NCI-H748 (cell line): ENCODE measurements around the gene STX1B.
"Not testable (repeated sequence)": the region's sequence is repeated elsewhere in the genome, so short reads cannot be mapped to it uniquely, and the experiment has no call there.

Source experiments
- DNase-seq: peaks from one replicate; lab custom pipeline; 2025; ENCODE audit not compliant: unreplicated experiment; lab: John Stamatoyannopoulos, UW

STX1B gene

DNA sequence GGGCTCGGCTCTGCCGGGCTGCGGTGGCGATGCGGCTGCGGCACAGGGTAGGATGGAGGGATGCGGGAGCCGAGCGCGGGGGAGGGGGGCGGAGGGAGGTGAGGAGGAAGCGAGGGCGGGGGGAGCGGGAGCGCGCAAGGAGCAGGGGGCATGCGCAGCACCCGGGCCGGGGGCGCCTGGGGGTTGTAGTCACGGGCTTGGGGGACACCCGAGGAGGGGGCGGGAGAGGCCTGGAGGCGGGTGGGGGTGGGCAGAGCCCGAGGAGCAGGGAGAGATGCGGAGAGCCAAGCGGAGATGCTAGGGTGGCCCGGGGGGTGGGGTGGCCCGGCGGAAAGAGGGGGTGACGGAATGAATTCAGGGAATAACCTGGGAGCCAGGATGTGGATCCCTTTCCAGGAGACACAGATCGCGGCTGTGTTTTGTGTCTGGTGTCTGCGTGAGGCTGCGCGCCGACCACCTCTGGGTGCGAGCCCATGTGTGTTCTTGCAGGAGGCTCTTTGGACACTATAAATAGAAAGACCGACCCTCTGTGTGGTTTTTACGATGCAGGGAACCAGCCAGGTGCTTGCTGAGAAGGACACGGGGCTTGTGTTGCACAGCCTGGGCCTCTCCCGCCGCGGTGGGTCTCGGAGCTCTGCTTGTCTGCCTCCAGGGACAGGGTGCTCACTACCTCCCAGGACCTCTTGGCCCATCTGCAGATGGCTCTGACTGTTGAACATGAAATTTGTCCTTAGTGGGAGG, at the start of gene STX1B:
TSS of gene STX1B (minus strand) at position 54 of the 741 bp plus-strand sequence. CDS start 242 bp downstream, outside the sequence.
- DNase-seq = peak; percentile 65

DNA sequence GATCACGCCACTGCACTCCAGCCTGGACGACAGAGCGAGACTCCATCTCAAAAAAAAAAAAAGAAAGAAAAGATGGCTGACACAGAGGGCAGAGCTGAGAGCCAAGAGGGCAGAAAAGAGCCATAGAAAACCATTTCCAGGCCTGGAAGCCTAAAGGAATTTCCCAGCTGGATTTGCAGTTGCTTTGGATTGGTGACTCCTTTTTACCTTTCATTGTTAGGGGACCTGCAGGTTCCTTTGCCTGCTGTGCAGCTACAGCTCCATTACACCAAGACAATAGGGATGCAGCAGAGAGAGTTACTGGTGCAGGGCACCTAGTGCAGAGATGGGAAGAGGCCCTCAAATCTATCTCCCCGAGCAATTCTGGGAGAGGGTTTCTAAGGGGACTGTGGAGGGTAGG, 45.2 kb upstream of the STX1B start:
- DNase-seq = no peak

DNA sequence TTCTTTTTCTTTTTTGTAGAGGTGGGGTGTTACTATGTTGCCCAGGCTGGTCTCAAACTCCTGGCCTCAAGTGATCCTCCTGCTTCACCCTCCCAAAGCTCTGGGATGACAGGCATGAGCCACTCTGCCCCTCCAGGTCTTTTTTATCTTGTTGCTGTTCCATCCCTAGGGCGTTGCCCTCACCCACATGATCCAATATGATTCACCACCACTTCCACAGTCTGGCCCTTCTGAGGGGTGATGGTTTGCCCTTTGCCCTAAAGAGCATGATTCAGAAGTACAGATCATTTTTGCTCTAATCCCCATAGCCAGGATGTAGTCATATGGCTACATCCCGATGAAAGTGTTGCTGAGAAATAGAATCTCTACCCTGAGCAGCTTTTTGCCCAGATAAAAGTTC, 41.7 kb upstream of the STX1B start:
- DNase-seq = no peak

DNA sequence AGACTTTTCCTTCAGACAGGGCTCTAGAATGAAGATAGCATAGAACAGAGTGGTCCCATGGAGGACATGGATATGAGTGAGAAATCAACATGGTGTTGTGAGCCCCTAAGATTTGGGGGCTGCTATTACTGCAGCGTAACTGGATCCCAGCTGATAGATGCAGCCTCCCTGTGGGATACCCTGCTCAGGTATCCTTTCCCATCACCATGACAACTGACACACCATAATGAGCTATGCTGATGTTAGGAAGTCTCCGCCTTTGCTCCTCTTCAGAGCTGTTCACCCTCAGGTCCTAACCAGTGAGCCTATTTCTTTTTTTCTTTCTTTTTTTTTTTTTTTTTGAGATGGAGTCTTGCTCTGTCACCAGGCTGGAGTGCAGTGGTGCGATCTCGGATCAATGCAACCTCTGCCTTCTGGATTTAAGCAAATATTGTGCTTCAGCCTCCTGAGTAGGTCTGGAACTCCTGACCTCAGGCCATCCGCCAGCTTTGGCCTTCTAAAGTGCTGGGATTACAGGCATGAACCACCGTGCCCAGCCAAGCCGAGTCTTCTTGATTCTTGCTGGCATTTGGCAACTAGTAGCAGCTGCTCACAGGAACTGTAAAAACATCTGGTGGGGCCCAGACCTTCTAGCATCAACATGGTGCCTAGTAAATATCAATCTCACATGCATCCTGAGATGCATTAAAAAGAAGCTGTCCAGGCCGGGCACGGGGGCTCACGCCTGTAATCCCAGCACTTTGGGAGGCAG, 40.0 kb upstream of the STX1B start:
- DNase-seq = peak; percentile 14

DNA sequence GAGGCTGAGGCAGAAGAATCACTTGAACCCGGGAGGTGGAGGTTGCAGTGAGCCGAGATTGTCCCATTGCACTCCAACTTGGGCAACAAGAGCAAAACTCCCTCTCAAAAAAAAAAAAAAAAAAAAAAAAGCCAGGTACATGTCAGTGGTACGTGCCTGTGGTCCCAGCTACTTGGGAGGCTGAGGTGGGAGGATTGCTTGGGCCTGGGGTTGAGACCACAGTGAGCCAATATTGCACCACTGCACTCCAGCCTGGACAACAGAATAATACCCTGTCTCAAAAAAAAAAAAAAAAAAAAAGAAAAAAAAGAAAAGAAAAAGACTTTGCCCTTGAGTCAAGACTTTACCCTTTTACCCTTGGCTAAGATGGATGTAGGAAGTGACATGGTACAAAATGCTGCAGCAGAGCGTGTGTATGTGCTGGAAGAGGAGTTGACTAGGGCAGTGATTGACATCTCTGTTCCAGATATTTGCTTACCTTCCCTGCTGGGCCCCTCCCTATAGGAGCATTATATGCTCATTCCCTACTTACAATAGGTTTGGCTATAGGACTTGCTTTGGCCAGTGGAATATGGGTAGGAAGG, 33.6 kb upstream of the STX1B start:
- no peak for DNase-seq

DNA sequence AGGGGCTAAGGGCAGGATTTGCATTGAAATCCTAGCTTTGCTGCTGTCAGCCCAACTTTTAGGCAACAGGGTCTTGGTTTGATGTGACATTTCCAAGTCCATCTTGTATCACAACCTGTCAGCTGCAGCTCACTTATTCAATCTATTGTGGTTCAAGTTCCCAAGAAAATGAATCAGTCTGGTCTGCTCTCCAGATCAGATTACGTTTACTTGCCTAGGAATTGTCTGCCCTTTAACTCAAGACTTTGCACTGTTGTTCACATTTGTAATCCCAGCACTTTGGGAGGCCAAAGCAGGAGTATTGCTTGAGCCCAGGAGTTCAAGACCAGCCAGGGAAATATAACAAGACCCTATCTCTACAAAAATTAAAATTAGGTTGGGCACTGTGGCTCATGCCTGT, 32.9 kb upstream of the STX1B start:
- no peak for DNase-seq

DNA sequence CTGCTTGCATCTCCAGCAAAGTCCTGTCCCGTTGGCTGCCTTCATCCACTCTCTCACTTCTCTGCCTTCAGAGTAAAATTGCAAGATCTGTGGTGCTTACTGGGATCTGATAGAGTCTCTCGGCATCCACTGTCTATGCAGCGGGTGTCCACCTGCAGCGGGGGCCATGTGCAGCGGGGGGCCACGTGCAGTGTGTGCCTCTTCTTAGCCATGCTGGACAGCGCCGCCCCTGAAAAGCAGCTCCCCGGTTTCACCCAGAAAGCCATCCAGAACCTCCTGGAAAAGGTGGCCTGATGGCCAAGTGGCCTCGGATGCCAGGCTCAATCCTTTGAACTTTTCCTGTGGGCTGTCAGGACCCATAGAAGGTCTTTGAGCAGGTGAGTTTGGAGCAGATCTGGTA, 32.4 kb upstream of the STX1B start:
- DNase-seq = no peak

DNA sequence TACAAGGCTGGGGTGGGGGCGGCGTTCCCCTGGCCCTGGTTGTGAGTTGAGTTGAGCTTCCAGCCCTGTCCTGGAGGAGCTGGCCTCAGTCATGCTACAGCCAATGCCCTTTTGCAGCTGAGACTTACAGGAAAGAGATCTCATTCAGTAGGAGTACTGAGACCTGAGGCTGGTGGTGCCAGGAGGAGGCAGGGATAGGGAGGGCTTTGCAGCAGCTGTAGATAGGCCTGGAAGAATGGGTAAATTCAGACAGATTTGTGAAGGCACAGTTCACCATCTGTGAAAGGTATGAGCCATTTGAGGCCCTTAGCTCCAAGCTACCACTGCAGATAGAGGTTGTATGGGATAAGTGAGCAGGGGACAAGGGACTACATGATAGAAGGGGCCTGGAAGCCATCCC, 28.6 kb upstream of the STX1B start:
- DNase-seq = no peak

DNA sequence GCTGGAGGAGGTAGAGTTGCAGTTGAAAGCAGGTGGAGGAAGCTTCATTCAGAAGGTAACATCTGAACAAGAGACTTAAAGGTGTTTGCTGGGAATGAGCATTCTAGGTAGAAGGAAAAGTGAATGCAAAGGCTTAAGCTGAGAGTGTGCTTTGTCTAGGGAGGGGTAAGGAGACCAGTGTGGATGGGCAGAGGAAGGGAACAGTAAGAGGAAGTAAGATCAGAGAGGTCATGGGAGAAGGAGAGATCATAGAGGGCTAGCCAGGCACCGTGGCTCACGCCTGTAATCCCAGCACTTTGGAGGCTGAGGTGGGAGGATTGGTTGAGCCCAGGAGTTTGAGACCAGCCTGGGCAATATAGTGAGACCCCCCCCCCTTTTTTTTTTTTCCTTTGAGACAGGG, 26.3 kb upstream of the STX1B start:
- no peak for DNase-seq

DNA sequence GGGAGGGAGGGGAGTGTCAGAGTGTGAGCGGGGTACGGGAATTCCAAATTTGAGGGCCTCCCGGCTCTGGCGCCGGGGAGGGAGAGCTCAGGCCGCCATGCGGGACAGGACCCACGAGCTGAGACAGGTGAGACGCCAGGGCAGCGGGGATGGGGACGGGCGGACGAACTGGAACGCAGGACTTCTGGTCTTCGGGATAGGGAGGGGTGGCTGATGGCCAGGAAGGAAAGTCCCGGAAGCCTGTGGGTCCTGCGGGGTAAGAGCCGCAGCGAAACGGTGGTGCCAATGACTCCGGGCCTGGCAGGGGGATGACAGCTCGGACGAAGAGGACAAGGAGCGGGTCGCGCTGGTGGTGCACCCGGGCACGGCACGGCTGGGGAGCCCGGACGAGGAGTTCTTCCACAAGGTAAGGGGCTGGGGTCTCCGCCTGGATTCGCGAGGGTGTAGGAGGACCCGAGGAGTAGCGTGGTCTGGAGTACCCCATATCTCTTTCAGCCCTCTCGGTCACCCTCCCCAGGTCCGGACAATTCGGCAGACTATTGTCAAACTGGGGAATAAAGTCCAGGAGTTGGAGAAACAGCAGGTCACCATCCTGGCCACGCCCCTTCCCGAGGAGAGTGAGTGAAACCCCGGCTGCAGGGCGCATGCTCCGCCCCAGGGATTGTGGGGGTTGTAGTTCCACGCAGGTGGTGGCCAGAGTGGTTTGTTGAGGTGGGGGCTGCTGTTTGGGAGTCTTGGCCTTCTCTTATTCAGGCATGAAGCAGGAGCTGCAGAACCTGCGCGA, 23.5 kb upstream of the STX1B start:
- DNase-seq = peak; percentile 67

DNA sequence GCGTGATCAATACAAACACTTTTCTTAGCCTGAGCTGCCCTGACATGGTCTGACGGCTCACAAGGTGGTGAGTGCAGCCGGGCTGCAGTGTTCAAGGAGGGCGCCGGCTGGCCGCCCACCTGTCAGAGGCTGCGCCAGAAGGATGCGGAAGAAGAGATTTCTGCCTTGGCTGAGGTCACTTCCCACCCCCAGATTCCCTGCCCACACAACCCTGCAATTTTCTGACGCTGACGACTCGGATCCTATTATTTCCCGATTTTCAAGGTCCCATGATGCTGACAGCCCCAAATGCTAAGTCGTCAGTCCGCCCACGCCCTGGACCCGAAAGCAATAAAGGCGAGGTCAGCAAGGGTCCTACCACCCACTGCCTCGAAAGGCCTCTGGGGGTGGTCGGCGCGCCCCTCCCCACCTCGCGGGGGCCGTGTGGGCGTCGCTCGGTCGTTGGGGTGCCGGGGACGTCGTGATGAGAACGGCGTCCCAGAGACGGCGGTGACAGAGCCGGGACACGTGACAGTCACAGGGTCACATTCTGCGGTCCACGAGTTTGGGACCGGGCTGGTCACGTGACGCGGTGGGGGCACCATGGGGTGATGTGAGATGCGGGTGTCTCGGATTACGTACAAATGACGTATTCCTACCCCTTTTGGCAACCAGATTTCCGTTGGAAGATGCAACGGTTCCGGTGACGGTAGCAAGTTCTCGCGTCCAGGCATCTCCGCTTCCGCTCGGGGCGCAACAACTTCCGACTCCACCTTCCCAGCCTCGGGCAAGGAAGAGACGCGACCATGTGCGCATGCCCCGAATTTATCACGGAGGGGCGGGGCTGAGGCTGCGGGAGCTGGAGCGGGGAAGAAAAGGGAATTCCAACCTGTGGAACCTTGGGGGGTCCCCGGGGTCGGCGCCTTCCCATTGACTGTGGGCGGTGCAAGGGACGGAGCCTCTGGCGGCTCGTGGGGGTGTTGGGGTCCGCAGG, 22.6 kb upstream of the STX1B start, which contains the start of gene STX4:
TSS of gene STX4 (plus strand) at position 823 of the 973 bp plus-strand sequence. CDS start 248 bp downstream, outside the sequence.
- peak; percentile 89 for DNase-seq

DNA sequence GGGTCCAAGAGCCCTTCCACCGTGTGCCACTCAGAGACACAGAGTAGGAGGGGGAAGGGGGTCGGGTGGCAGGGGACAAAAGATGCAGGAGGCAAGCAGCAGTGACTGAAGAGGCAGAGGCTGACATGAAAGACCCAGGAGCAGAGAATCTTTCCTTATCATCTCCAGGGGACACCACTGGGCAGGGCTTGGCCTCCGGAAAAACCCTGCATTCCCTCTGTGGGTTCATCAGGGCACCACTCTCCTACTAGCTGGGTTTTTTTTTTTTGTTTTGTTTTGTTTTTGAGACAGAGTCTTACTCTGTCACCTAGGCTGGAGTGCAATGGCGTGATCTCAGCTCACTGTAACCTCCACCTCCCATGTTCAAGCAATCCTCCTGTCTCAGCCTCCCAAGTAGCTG, 20.8 kb upstream of the STX1B start:
- DNase-seq = no peak

DNA sequence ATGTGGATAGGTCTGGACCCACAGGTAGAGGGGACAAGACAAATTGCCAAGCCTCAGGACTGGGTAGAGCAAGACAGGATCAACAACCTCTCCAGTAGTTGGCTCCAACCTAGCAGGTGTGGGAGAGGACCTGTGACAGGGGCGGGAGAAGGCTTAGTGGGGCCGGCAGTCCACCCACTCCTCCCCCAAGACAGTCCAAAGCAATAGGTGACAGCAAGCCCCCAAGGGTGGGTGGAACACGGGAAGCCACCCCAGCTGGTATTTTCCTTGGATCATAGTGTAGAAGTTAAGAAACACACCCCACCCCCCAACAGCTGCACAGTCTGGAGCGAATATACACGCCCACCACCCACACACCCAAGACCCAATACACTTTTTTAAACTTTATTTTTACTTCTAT, 18.8 kb upstream of the STX1B start:
- no peak for DNase-seq

DNA sequence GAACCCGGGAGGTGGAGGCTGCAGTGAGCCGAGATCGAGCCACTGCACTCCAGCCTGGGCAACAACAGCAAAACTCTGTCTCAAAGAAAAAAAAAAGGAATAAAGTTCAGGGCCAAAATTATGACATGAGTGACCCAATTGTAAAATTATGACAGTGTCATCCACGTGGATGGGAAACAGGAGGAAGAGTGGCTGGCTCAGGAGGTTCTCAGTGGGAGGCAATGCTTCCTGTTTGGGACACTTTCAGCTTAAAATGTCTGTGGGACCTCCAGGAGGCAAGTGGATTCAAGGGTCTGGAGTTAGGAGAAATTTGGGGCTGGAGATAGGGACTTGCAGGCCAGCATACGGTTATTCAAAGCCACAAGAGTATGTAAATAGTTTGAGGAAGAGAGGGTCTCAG, 14.9 kb upstream of the STX1B start:
- DNase-seq = no peak

DNA sequence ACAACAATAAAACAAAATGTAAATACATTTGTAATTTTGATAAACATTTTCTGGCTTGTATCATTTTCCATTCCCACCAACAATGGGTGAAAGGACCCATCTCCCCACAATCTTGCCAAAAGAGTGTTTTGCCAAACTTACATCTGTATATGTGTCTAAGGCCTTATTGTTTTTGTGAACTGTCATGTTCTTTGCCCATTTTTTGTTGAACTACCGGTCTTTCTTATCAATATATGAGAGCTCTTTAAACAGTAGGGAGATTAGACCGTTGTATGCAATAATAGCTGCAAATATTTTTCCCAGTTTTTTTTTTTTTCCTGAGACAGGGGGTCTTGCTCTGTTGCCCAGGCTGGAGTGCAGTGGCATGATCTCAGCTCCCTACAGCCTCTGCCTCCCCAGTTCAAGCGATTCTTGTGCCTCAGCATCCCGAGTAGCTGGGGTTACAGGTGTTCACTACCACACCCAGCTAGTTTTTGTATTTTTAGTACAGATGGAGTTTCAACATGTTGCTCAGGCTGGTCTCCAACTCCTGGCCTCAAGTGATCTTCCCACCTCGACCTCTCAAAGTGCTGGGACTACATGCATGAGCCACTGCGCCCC, 13.3 kb upstream of the STX1B start:
- no peak for DNase-seq

DNA sequence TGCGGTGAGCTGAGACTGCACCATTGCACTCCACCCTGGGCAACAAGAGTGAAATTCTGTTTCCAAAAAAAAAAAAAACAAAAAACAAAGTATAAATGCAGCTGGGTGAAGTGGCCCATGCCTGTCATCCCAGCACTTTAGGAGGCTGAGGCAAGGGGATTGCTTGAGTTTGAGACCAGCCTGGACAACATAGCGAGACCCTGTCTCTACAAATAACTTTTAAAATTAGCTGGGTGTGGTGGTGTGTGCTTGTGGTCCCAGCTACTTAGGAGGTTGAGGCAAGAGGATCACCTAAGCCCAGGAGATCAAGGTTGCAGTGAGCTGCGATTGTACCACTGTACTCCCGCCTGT, 12.8 kb upstream of the STX1B start:
- no peak for DNase-seq

DNA sequence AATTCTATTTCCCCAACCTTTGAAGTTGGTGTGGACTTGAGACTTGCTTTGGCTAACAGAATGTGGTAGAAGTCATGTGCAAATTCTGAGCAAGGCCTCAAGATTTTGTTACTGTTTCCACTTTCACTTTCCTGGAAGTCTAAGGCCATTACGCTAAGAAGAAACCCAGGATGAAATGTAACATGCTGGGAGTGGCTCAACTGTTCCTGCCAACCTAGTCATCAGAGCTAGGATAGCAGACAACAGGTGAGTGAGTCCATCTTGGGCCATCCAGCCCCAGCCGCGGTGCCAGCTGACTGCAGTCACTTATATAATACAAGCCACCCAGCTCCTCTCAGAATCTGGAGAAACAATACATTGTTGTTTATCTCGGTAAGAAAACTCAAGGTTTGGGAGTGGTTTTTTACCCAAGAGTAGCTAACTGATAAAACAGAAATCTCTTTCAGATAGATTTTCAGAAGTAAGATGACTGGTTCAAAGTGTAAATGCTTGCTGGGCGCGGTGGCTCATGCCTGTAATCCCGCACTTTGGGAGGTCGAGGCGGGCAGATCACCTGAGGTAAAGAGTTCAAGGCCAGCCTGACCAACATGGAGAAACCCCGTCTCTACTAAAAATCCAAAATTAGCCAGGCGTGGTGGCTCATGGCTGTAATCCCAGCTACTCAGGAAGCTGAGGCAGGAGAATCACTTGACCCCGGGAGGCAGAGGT, 12.3 kb upstream of the STX1B start:
- no peak for DNase-seq

DNA sequence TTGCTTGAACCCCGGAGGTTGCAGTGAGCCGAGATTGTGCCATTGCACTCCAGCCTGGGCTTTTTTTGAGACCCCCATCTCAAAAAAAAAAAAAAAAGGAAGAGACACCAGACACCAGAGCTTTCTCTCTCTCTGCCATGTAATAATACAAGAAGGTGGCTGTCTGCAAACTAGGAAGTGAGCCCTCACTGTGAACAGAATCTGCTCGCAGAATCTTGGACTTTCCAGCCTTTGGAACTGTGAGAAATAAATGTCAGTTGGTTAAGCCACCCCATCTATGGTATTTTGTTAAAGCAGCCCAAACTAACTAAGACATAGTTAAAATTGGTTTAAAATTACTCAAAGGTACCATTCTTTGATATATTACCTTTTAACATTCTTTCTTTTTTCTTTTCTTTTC, 10.1 kb upstream of the STX1B start:
- no peak for DNase-seq

DNA sequence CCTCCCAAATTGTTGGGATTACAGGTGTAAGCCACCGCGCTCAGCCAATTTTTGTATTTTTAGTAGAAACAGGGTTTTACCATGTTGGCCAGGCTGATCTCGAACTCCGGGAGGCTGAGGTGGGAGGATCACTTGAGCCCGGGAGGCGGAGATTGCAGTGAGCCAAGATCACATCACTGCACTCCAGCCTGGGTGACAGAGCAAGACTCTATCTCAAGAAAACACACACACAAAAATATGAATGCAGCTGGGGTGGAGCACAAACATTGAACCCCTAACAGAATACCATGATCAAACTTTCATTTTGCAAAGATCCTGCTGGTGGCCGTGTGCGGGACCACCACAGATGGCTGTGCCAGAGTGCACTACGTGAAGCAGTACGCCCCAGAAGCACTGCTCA, 7.3 kb upstream of the STX1B start:
- not testable (repeated sequence) for DNase-seq
